ENCODE results near the gene NAA50.

Gene NAA50

GRCh38 chr3:113695431-113695785 lies 50.6 kb downstream of the NAA50 start:
- H3K4me3 ChIP-seq (replicated peaks; ENCODE audit: low read depth, low read length), result peak overlapping the region; percentile 72
- peak; percentile 7 for DNase-seq (ENCODE audit: low read depth)
- TF ChIP-seq CTCF (IDR thresholded peaks at IDR 0.05; ENCODE audit: low read length, missing control alignments), result no peak

GRCh38 chr3:113690482-113690881 lies 55.6 kb downstream of the NAA50 start:
- DNase-seq (ENCODE audit: low read depth), result no peak
- H3K4me3 ChIP-seq (replicated peaks; ENCODE audit: low read depth, low read length), result no peak overlapping the region
- no peak for TF ChIP-seq CTCF (IDR thresholded peaks at IDR 0.05; ENCODE audit: low read length, missing control alignments)

- H3K4me3 ChIP-seq (replicated peaks; ENCODE audit: low read depth, low read length), result no peak overlapping the region
- TF ChIP-seq CTCF (IDR thresholded peaks at IDR 0.05; ENCODE audit: low read length, missing control alignments), result no peak
- DNase-seq (ENCODE audit: low read depth), result peak; percentile 75
These were observed 59.9 kb downstream of the NAA50 start for GRCh38 chr3:113685956-113686721.

- no peak for TF ChIP-seq CTCF (IDR thresholded peaks at IDR 0.05; ENCODE audit: low read length, missing control alignments)
- no peak for DNase-seq (ENCODE audit: low read depth)
- H3K4me3 ChIP-seq (replicated peaks; ENCODE audit: low read depth, low read length), result no peak overlapping the region
These were observed 60.9 kb downstream of the NAA50 start for GRCh38 chr3:113685124-113685523.

- no peak for DNase-seq (ENCODE audit: low read depth)
- H3K4me3 ChIP-seq (replicated peaks; ENCODE audit: low read depth, low read length), result no peak overlapping the region
- TF ChIP-seq CTCF (IDR thresholded peaks at IDR 0.05; ENCODE audit: low read length, missing control alignments), result no peak
These were observed 61.7 kb downstream of the NAA50 start for GRCh38 chr3:113684271-113684819.

- DNase-seq (ENCODE audit: low read depth), result no peak
- no peak for TF ChIP-seq CTCF (IDR thresholded peaks at IDR 0.05; ENCODE audit: low read length, missing control alignments)
- H3K4me3 ChIP-seq (replicated peaks; ENCODE audit: low read depth, low read length), result no peak overlapping the region
These were observed 67.3 kb downstream of the NAA50 start for GRCh38 chr3:113678773-113679172.

GRCh38 chr3:113677737-113678136 lies 68.3 kb downstream of the NAA50 start:
- no peak overlapping the region for H3K4me3 ChIP-seq (replicated peaks; ENCODE audit: low read depth, low read length)

More at GRCh38 chr3:113677737-113678136, 68.3 kb downstream of the NAA50 start:
- TF ChIP-seq CTCF (IDR thresholded peaks at IDR 0.05; ENCODE audit: low read length, missing control alignments), result no peak
- DNase-seq (ENCODE audit: low read depth), result no peak

Data from fibroblast of pulmonary artery (primary cell).